NCI-H82 treated with DMSO at 0.1 percent for 48 hours (cell line): Measurements from ENCODE around the gene DVL2.
"Not testable (repeated sequence)": the region's sequence is repeated elsewhere in the genome, so short reads cannot be mapped to it uniquely, and the experiment has no call there.

ENCODE experiments used
- DNase-seq: peaks from one replicate; lab custom pipeline; 2025; ENCODE audit not compliant: unreplicated experiment; lab: John Stamatoyannopoulos, UW

DVL2 gene

DNA sequence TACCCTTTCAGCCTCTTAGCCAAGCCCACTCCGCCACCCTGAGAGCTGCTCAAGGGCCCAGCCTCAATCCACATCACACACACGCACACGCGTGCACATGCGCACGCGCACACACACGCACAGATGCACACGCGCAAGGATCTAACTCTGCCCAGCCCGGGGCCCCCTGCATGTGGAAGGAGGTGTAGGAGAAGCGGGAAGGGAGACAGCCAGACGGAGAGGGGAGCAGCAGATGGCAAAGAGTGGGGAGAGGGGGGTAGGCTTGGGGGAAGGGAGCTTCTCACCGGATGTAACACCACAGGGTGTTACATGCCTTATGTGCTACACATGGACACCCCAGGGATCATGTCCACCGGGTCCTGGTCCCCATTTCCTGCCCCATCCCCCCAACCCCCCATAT, 30.0 kb downstream of the DVL2 start:
- peak; percentile 33 for DNase-seq

DNA sequence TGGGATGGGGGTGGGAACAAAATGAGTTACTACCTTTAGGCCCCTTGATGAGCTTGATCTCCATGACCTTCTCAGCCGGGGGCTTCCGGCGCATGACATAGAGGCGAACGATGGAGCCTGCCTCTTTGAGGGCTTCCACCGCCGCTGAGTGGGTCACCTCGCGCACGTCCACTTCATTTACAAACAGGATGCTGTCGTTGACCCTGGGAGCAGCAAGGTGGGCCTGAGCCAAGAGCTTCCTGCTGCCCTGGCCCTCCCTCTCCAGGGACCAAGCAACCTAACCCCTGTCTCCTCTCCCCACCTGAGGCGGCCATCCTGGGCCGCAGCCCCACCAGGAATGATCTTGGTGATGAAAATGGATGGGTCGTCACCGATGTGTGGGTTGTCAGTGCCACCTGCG, 30.9 kb downstream of the DVL2 start:
- no peak for DNase-seq

DNA sequence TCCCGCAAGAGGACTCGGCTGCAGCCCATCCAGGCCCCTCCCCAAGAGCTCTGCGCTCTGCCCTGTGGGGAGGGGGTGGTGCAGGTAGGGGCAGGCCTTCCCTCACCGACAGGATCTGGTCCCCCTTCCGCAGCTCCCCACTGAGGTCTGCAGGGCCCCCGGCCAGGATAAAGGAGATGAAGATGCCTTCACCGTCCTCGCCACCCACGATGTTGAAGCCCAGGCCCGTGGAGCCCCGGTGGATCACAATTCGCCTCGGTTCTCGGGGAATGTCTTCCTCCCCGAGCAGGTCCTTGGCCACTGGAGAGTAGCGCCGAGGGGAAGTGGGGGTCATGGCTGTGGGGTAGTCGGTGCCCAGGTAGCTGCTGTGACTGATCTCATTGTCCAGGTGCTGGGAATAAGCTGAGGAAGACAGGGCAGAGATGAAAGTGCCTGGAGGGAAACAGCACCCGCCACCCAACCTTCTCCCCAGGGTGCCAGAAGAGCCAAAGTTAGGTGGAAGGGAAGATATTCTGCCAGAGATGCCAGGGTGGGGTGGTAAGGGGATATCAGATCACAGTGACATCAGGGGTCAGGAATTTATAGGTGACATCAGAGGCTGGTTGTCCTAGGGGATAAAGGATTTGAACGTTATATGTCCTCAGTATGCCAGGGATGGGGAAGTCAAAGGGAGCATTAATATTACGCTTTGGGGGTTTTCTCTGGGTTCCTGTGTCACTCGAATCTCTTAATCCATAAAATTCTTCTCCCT, 37.5 kb downstream of the DVL2 start:
- DNase-seq: no peak

DNA sequence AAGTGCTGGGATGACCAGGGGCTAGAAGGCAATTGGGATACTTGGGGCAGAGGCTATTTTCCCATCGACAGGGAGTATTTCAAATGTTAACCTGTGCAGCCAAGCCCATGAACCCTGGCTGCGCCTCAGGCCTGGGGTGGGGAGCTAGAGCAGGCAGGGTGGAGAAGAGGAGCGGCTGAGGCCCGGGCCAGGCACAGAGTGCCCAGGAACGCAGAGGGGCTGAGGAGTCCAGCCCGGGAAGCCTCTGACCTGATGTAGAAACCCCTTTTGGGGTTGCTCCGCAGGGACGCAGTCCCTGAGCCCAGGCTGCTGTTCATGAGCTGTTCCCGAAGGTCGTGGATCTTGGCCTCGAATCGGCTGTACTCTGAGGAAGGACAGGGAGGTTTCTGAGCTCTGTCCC, 38.3 kb downstream of the DVL2 start:
- DNase-seq: no peak

DNA sequence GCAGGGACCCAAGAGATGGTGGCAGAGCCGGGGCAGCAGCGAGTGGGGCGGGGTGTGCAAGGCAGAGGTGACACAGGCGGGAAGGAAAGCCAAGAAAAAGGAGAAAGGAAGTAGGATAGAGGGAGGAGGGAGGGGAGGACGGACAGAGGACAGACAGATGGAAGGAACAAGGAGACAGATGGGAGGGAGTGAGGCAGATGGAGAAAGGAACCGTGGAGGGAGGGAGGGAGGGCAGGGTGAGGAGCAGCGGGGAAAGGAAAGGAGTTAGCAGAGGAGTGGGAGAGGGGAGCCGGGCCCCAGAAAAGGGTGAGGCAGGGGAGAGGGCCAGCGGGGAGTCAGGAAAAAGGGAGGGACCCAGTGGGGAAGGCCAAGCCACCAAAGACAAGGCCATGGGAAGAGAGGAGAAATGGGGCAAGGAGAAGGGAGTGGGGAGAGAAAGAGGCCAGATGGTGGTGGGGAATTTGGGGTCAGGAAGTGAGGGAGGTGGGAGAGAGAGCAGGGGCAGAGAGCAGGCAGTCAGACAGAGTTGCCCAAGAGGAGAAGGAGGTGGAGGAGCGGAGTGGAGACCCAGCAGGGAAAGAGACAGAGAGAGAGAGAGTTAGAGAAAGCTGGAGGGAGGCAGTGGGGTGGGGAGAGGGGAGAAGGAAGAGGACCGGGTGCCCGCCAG, 41.9 kb downstream of the DVL2 start:
- peak; percentile 87 for DNase-seq

DNA sequence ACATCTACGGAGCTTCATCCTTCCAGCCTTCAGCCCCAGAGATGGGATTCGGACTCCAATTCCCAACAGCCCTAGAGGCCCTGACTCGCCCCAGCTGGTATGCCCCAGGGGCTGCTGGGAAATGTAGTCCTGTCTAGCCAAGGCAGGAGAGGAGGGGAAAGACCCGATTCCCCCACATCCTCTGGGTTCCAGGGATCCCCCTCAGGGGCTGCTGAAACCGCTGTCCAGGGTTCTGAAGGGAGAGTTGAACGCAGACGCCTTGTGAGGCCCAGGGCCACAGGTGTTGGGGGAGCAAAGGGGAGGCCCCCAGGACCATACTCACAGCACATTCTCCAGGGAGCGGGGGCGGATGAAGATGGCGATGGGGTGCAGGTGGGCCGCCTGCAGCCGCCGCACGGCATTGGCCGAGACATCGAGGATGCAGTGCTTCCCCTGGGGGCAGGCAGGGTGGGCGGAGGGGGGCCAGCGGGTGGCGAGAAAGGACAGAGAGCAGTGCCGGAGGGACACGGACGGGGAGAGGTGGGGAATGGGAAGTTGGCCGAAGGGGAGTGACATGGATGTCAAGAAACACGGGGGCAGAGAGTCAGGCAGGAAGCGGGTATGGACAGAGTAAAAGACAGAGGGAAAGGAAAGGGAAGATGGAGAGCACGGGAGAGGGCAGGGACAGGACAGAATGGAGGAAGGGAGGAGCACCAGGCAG, 42.6 kb downstream of the DVL2 start:
- DNase-seq: peak; percentile 59

DNA sequence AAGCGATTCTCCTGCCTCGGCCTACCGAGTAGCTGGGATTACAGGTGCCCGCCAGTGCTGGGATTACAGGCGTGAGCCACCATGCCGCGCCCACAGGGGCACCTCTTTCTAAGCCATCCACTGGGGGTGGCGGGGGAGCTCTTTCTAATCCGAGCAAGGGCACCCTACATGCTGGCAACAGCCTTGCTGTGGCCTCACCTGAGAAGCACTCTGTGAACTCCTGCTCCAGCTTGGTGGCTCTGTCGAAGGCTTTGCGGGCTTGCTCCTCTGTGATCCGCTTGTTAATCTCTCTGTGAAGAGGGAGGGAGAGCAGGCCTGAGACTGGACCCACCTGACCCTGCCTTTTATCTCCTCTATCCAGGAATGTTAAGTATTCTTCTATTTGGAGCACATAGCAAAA, 43.2 kb downstream of the DVL2 start:
- no peak for DNase-seq

DNA sequence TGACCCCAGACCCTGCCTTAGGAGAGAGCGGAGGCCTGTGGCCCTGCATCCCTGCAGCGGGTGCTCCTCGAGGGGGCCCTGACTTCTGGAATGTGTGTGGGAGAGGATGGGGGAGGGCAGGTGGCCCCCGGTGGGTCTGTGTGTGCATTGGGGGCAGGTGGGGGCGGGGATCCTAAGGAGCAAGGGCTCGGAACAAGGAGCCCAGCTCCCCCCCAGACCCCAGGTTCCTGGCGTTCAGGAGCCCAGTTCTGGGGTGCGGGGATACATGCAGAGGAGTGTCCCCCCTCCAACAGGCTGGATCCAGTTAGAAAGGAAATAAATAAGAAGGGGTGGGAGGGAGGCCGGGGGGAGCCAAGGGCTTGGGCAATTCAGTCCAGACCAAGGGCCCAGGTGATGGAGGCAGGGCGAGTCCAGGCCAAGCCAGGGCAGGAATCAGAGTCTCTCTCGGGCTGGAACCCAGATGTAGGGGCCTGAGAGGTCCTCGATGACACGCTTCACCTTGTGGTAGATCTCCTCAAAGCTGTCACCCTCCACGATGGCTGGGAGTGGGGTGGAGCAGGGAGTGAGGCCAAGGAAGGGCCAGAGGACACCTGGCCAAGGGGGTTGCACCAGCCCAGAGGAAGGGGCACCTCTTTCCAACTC, 43.9 kb downstream of the DVL2 start:
- DNase-seq: no peak

DNA sequence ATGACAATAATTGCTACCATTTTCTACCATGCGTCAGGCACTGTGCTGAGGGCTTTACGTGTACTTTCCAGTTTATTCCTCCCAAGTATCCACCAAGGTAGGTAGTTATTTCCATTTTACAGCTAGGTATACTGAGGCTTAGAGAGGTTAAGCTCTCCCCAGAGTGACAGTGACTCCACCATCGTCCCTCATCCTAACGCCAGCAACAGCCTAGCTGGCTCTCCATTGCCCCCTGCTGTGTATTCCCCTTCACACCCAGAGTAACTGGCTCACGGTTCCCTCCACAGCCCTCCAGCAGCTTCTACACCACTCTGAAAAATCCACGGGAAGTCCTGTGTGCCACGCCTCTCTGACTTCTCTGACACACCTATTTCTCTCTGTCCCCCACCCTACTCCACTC, 48.1 kb downstream of the DVL2 start:
- DNase-seq: peak; percentile 32

DNA sequence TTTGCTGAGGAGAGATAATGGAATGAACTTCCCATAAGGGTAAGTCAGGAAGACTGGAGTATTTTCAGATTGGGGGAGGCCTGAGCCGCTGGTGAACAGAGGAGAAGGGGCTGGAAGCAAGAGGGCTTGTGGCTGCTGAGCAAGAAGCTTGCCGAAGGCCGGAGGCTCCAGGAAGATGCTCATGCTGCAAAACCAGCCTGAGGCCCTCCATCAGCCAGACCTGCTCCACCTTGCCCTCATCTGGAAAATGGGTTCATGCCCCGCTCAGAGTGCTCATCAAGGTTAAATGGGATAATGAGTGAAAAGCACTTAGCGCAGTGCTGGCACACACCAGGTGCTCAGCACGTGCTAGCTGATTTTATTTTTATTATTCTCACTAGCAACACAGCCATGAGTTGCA, 49.7 kb downstream of the DVL2 start:
- no peak for DNase-seq

DNA sequence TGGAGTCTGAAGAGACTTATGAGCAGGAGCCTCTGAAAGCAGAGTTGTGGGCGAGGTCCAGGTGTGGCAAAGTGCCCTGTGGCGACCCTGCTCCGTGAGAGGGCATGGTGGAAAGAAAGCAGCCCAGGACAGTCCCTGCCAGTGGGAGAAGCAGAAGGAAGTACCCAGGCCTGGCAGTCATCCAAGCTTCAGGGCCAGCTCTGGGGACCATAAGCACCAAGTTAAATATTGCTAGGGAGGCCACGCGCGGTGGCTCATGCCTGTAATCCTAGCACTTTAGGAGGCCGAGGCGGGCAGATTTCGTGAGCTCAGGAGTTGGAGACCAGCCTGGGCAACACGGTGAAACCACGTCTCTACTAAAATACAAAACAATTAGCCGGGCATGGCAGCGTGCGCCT, 50.2 kb downstream of the DVL2 start:
- no peak for DNase-seq

DNA sequence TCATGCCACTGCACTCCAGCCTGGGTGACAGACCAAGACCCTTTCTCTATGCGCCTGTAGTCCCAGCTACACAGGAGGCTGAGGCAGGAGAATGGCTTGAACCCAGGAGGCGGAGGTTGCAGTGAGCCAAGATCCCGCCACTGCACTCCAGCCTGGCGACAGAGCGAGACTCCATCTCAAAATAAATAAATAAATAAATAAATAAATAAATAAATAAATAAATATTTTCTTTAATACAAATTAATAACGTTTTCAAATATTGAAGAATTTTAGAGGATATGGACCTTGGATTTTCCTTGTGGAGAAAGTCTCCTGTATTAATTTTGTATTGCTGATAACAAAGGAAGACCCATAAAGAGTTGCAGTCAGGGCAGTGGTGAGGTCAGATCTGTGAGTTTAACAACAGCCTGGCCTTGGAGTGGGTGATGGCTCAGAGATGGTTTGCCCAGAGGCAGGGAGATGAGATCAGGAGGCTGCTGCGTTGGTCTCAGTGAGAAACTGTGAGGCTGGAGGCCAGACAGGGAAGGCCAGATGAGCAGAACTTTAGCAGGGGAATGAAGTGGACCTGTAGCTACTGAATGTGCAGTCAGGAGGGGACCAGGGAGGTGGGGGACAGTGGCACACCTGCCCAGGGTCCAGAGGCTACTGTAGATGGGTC, 50.8 kb downstream of the DVL2 start:
- DNase-seq: no peak

DNA sequence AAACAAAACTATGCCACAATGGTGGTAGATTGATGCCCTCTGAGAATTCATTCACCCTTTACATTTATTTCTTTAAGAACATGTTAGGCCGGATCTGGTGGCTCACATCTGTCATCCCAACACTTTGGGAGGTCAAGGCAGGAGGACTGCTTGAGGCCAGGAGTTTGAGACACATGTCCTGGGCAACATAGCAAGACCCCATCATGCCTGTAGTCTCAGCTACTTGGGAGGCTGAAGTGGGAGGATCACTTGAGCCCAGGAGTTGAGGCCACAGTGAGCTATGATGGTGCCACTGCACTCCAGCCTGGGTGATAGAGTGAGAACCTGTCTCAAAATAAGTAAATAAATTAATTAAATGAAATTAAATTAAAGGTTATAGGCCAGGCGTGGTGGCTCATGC, 52.2 kb downstream of the DVL2 start:
- not testable (repeated sequence) for DNase-seq

DNA sequence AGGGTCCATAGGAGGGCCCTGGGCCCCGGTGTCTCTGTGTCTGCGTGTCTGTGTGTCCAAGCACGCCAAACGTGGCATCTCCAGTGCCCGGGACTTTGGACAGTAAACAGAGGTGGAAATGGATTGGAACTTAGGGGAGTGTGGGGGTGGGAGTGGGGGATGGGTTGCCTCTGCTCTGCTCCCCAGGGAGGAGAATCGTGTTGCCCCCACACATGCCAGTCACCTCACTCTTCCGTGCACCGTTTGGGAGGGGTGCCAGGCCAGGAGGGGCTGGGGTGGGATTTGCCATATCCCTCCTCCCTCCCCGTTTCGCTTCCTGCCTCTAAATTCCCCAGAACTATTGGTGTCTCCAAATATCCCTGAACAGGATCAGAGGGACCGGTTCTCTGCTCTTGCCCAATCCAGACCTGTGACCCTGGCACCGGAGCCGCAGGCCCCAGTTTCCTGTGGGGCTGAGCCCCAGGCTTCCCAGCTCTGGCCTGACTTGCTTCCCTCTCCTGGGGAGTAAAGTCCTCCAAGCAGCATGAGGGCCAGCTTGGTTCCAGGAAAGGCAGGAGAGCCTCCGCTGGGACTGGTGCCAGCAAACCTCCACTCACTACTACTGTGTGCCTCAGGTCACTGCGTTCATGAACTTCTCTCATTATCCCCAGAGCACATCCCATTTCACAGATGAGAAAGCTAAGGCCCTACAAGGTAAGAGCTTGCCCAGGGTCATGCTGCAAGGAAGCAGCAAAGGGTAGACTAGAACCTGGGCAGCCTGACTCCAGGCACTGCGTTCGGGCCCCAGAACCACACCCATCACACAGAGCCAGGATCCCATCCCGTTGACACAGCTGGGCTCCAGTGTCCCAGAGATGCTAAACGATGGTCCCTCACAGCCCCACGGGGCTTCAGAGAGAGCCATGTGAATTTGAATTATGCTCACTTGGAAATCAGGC, 54.7 kb downstream of the DVL2 start, which contains the start of gene ASGR1:
TSS of gene ASGR1 (minus strand) at position 54 of the 938 bp plus-strand sequence. CDS start 807 bp downstream, outside the sequence.
- DNase-seq: no peak

DNA sequence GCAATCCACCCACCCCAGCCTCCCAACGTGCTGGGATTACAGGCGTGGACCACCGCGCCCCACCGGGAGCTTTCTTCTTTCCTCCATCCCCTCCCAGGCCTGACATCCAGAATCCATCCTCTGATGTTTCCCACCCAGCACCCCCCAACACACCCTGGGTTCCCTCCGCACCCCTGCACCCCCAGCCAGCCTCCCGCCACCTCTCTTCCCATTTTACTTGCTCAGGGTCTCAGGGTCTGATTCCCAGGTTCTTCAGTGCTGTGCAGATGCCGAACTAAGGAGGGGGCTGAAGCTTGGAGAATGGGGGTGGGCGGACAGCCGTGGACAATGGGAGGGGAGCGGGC, 55.4 kb downstream of the DVL2 start:
- DNase-seq: no peak

DNA sequence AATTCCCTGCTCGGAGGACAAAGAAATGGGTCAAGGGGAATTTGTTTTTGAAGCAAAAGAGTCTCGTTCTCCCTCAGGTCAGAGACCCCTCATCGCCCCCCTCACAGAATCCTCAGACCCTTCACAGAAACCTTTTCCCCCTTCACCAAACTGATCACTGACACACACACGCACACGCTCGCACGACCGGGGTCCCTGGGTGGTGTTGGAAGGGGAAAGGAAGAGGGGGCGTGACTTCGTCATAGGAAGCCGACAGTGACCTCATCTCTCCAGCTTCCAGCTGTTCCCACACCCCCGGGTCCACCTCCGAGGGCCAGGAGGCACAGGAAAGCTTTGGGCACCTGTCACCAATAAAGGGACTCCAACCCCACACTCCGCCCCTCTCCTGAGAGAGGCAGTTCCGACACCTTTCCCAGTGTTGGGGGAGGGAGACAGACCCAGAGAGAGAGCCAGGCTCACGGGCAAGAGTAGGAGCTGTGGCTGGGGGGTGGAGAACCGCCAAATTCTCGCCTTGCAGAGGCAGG, 56.3 kb downstream of the DVL2 start:
- DNase-seq: no peak

DNA sequence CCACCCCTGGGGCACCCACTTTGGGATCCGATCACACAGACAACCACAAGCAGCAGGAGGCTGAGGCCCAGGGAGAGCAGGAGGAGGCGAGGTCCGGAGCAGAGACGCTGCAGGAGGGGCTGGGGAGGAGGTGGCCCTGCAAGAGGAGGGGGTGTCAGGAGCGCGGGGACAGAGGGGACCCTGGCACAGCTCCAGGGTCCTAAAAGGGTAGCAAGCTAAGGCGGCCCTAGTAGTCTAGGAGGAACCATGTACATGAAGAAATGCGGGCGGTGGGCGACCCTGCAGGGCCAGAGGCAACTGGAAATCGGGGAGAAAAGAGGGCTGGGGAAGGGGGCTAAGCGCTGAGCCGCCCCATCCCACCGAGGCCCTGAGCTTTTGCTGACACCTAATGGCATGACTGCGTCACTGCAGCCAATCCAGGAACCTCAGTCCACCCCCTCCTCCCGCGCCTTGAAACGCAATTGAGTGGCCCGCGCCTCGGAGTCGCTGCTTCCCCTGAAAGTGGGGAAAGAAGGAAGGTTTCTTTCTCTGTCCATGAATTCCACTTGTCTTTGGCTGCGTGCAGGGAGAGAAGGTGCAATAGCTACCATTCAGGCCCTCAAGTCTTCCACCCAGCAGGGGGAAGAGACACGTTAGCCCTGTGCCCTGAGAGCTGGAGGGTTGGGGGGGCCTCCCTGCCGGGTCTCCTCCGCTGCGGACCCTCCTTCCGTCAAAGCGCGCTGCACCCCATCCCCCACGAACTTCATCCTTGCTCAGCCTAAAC, 56.9 kb downstream of the DVL2 start:
- peak; percentile 37 for DNase-seq

DNA sequence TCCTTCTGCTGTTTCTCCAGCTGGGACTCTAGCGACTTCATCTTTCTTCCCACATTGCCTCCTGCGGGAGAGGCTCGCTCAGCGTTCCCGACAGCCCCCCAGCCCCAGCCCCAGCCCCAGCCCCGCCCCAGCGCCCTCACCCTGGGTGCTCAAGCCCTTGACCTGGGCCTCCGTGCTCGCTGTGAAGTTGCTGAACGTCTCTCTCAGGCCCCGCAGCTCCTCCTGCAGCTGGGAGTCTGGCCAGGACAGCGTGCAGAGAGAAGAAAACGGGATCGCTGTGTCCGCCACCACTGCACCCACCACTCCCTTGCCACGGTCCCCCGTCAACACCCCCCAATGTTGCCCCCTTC, 57.5 kb downstream of the DVL2 start:
- no peak for DNase-seq
